Activated effector memory CD4-positive, alpha-beta T cell treated with anti-CD3 and anti-CD28 coated beads, Interleukin-2, amount 50 U/mL, for 16 hours (primary cell): Measurements from ENCODE around the gene ATP2A1.
"Not testable (repeated sequence)": the region's sequence is repeated elsewhere in the genome, so short reads cannot be mapped to it uniquely, and the experiment has no call there.

Experiments used
- DNase-seq: peaks from one replicate; pipeline ENCODE4 v3.0.0-alpha.2; 2020

ATP2A1 gene

GRCh38 chr16:28883221-28883996, 5.1 kb downstream of the ATP2A1 start:
- DNase-seq: no peak

- no peak for DNase-seq
These were observed 5.8 kb downstream of the ATP2A1 start for GRCh38 chr16:28884045-28884444.

- DNase-seq: no peak
These were observed 8.7 kb downstream of the ATP2A1 start for GRCh38 chr16:28886945-28887344.

- not testable (repeated sequence) for DNase-seq
These were observed 12.1 kb downstream of the ATP2A1 start for GRCh38 chr16:28890355-28890754.

GRCh38 chr16:28891964-28892890, 13.9 kb downstream of the ATP2A1 start:
- DNase-seq: no peak

GRCh38 chr16:28893291-28893690, 15.0 kb downstream of the ATP2A1 start:
- DNase-seq: no peak

- DNase-seq: no peak
These were observed 17.3 kb downstream of the ATP2A1 start for GRCh38 chr16:28895609-28896008.

GRCh38 chr16:28897826-28898225, 19.5 kb downstream of the ATP2A1 start:
- no peak for DNase-seq

- no peak for DNase-seq
These were observed 20.0 kb downstream of the ATP2A1 start for GRCh38 chr16:28898266-28898665.

- no peak for DNase-seq
These were observed 20.7 kb downstream of the ATP2A1 start for GRCh38 chr16:28898942-28899341.

GRCh38 chr16:28899882-28900590, 21.7 kb downstream of the ATP2A1 start:
- no peak for DNase-seq

GRCh38 chr16:28900601-28901000, 22.3 kb downstream of the ATP2A1 start:
- DNase-seq: no peak

GRCh38 chr16:28901862-28902261, 23.6 kb downstream of the ATP2A1 start:
- no peak for DNase-seq

GRCh38 chr16:28902909-28903308, 24.6 kb downstream of the ATP2A1 start:
- no peak for DNase-seq

GRCh38 chr16:28903344-28904042, 25.2 kb downstream of the ATP2A1 start:
- DNase-seq: no peak

- DNase-seq: no peak
These were observed 26.1 kb downstream of the ATP2A1 start for GRCh38 chr16:28904363-28904762.

GRCh38 chr16:28904828-28905227, 26.5 kb downstream of the ATP2A1 start:
- DNase-seq: no peak

- DNase-seq: no peak
These were observed 27.0 kb downstream of the ATP2A1 start for GRCh38 chr16:28905229-28905754.

- DNase-seq: no peak
These were observed 27.6 kb downstream of the ATP2A1 start for GRCh38 chr16:28905800-28906372.

- DNase-seq: no peak
These were observed 32.1 kb downstream of the ATP2A1 start for GRCh38 chr16:28910086-28911031.

- DNase-seq: no peak
These were observed 34.3 kb downstream of the ATP2A1 start for GRCh38 chr16:28912558-28912957.
